HL-60/S4 treated with retinoic acid at 250 ng/mL for 4 days and 3 days (cell line): ENCODE measurements around the gene PRAMEF27.
"Not testable (repeated sequence)": the region's sequence is repeated elsewhere in the genome, so short reads cannot be mapped to it uniquely, and the experiment has no call there.

Experiments
- in situ Hi-C: fragments of 300-500 bp; cut with MboI; formaldehyde crosslinking; loops from 2 replicates; pipeline ENCODE4 v1.7.0; 2022; ENCODE audit warnings: low sequenced_read_pairs

Gene PRAMEF27

DNA sequence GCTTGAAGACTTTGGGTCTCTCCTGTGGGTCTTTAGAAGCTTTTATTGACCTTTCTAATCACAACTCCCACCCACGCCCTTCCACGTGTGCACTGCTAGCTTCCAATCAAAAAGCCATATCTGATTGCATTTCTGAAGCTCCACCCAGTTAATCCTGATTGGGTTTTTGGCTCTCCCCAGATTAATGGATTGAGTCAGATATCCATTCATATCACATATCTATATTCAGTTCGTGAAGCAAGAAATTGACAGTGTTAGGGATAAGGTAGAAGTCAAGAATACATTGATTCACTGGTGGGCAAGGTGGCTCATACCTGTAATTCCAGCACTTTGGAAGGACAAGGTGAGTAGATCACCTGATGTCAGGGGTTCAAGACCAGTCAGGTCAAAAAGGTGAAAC, at the start of gene PRAMEF27:
PRAMEF27 (minus strand) TSS at position 101 of the 400 bp plus-strand sequence. CDS start 2,916 bp downstream, outside the sequence.
- in situ Hi-C loops, result not testable (repeated sequence)

GRCh38 chr1:13070474-13070873, 14.1 kb upstream of the PRAMEF27 start, which contains the start of gene PRAMEF25:
TSS of gene PRAMEF25 (plus strand) at chr1:13070774. CDS start at chr1:13073694, 2,920 bp downstream.
- in situ Hi-C loops, result not testable (repeated sequence)

- in situ Hi-C loops, result not testable (repeated sequence)
Measured at GRCh38 chr1:13019846-13020245, 36.5 kb downstream of the PRAMEF27 start.

GRCh38 chr1:13011932-13012331, 44.4 kb downstream of the PRAMEF27 start:
- in situ Hi-C loops, result not testable (repeated sequence)

DNA sequence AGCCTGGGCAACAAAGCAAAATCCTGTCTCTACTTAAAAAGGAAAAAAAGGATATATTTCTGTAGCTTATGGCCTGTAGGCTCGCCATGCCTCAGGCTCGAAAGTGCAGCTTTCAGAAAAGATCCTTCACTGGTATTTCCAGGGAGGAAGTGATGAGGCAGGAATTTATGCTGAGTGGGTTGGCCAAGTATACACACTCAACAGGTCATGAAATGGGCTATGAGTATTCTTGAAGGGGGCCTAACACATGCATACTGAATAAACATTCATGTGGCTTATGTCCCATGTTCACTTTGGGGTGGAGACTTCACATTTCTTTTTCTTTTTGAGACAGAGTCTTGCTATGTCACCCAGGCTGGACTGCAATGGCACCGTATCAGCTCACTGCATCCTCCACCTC, 47.0 kb downstream of the PRAMEF27 start:
- in situ Hi-C loops, result not testable (repeated sequence)

DNA sequence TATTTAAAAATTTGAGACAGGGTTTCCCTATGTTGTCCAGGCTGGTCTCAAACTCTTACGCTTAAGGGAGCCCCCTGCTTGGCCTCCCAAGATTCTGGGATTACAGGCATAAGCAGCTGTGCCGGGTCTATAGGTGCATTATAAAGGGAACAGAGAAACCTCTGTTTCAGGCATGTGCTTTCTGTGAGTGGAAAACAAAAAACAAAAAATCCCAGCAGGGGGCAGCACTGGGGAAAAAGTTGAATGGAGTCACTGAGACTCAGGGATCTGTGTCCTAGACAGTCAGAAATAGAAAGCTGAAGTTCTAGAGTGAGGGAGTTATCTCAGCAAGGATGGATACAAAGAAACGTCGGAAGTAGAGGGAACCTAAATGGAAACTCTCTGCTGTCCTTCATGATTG, 50.6 kb downstream of the PRAMEF27 start:
- in situ Hi-C loops, result not testable (repeated sequence)
